Activated gamma-delta T cell (primary cell): ENCODE results near the gene OR2T11.
"Not testable (repeated sequence)": the region's sequence is repeated elsewhere in the genome, so short reads cannot be mapped to it uniquely, and the experiment has no call there.

Source experiments
- DNase-seq: peaks from one replicate; lab custom pipeline; 2025; lab: John Stamatoyannopoulos, UW

OR2T11 gene

GRCh38 chr1:248618878-248619277, 16.0 kb downstream of the OR2T11 start:
- DNase-seq = no peak

GRCh38 chr1:248618119-248618518, 16.8 kb downstream of the OR2T11 start:
- DNase-seq = no peak

- DNase-seq = no peak
These were observed 21.1 kb downstream of the OR2T11 start for GRCh38 chr1:248613742-248614141.

GRCh38 chr1:248611883-248612414, 22.9 kb downstream of the OR2T11 start:
- no peak for DNase-seq

- no peak for DNase-seq
These were observed 24.6 kb downstream of the OR2T11 start for GRCh38 chr1:248610301-248610700.

- no peak for DNase-seq
These were observed 35.5 kb downstream of the OR2T11 start for GRCh38 chr1:248599396-248599795.

- DNase-seq = no peak
These were observed 37.3 kb downstream of the OR2T11 start, which contains the start of gene OR2T10 for GRCh38 chr1:248597589-248597988. TSS of gene OR2T10 (minus strand) at chr1:248597700. CDS start at chr1:248593768, 3,932 bp downstream.

GRCh38 chr1:248596615-248597014, 38.3 kb downstream of the OR2T11 start:
- no peak for DNase-seq

- DNase-seq = no peak
These were observed 41.7 kb downstream of the OR2T11 start for GRCh38 chr1:248593226-248593625.

- no peak for DNase-seq
These were observed 42.2 kb downstream of the OR2T11 start for GRCh38 chr1:248592655-248593054.

GRCh38 chr1:248590055-248590454, 44.8 kb downstream of the OR2T11 start:
- DNase-seq = no peak

- DNase-seq = no peak
These were observed 45.6 kb downstream of the OR2T11 start for GRCh38 chr1:248589334-248589733.

- no peak for DNase-seq
These were observed 49.6 kb downstream of the OR2T11 start for GRCh38 chr1:248585266-248585665.

GRCh38 chr1:248576260-248576980, 58.5 kb downstream of the OR2T11 start:
- DNase-seq = no peak

- not testable (repeated sequence) for DNase-seq
These were observed 60.2 kb downstream of the OR2T11 start, which contains the start of gene OR2T34 for GRCh38 chr1:248574657-248575056. TSS of gene OR2T34 (minus strand) at chr1:248574757. CDS start at chr1:248574757, 0 bp downstream.

- DNase-seq = not testable (repeated sequence)
These were observed 61.0 kb downstream of the OR2T11 start for GRCh38 chr1:248573856-248574255.
